Measurements from ENCODE around the gene TMEM25. TPM values are rescaled to one million over a fixed set of nuclear protein-coding genes. Genes with fewer than 3 reads are reported as not detected.
"Not testable (repeated sequence)": the region's sequence is repeated elsewhere in the genome, so short reads cannot be mapped to it uniquely, and the experiment has no call there.

TMEM25 gene
- total RNA-seq = 41.5 TPM

DNA sequence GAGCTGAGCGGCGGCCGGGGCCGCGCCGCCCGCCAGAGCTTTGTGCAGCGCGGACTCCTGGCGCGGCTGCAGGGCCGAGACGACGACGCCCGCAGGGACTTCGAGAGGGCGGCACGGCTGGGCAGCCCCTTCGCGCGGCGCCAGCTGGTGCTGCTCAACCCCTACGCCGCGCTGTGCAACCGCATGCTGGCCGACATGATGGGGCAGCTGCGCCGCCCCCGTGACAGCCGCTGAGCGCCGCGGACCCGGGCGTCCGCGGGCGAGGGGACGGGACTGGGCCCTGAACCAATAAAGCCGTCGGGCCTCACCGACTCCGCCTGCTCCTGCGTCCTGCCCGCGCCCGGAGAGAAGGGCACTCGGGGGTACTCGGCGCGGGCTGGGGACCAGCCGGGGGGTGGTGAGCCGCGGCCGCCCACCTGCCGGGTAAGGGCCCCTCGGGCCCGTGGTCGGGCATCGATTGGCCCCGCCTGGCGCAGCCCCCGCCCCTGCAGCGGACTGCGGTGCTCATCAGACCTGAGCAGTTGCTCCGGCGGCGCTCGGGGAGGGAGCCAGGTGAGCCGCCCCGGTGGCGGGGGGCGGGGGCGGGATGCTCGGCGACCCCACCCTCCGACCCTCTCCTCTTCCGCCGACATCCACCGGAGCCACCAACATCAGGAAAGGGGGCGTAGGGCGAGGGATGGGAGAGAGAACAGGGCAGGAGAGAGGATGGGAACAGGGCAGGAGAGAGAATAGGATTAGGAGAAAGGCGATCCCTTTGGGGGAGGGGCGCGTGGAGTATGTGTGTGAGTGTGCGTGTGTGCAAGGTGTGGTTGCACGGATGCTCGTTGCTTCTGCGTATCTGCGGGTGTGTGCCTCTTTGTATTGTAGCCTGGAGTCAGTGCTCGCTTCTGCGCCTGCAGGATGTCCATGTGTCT lies at the start of gene TMEM25:
Gene TMEM25, plus strand, starts transcription at position 510 of the 914 bp plus-strand sequence. CDS start 610 bp downstream, outside the sequence.
- DNase-seq (ENCODE audit: low spot score) = peak; percentile 63

DNA sequence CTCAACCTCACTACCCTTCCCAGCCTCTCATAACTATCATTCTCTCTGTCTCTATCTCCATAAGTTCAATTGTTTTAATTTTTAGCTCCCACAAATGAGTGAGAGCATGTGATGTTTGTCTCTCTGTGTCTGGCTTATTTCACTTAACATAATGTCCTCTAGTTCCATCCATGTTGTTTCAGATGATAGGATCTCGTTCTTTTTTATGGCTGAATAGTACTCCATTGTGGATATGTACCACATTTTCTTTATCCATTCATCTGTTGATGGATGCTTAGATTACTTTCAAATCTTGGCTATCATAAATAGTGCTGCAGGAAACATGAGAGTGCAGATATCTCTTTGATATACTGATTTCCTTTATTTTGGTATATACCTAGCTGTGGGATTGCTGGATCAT lies 49.8 kb upstream of the TMEM25 start:
- not testable (repeated sequence) for DNase-seq (ENCODE audit: low spot score)

DNA sequence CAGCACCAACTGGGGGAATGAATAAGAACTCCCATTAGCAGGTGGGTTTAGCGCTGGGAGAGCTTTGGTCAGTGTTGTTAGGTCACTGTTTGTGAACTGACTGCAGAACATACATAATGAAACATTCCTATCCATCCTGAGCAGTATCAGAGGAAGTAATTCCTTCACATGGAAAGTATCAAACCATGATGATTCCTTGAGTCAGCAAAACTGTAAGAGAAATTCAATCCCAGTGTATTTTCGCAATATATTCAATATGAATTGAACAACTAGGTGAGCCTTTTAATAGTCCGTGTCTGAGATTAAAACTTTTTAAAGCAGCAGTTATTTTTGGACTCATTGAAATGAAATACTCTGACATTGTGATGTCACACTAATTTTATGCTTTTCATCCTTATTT lies 46.6 kb upstream of the TMEM25 start:
- no peak for DNase-seq (ENCODE audit: low spot score)

DNA sequence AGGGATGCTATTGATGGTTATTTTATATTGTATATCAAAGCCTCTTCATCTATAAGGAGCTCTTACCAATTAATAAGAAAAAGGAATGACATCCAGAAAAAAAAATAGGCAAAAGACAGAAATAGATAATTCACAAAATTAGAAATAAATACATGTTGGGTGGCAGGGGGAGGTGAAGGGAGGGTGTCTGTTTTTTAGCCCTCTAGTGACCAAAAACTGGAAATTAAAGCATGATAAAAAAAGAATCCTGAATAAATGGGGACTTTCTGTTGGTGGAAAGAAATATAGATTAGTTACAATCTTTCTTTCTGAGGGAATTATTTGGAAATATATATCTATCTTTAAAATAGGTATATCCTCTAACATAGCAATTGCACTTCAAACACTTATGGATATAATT lies 45.7 kb upstream of the TMEM25 start:
- DNase-seq (ENCODE audit: low spot score) = no peak

DNA sequence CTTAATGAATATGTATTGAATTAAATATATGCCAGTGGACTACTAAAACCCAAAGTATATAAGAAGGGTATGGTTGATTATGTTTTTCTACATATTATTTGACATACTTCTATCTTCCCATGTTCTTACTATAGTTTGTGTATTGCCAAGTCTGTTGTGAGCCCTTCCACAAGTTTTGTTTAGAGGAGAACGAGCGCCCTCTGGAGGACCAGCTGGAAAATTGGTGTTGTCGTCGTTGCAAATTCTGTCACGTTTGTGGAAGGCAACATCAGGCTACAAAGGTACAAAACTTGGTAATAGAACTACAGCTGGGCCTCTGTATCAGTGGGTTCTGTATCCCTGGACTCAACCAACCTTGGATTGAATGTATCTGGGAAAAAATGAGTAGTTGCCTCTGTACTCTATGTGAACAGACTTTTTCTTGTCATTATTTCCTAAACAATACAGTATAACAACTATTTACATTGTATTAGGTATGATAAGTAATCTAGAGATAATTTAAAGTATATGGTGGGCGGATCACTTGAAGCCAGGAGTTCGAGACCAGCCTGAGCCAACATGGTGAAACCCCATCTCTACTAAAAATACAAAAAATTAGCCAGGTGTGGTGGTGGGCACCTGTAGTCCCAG lies 42.4 kb upstream of the TMEM25 start:
- peak; percentile 48 for DNase-seq (ENCODE audit: low spot score)

DNA sequence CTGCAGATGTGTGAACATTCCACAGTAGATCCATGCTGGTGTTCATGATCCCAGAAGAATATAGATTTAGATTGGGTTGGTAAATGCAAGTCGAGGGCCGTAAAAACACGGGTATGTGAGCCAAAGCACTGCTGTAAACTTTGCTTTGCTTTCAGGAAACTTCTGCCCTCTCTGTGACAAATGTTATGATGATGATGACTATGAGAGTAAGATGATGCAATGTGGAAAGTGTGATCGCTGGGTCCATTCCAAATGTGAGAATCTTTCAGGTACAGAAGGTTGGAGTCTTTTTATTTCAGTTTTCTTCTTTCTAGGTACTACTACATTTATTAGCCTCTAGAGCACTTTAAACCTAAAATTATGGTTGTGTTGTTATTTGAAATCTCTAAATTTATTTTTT lies 40.0 kb upstream of the TMEM25 start:
- DNase-seq (ENCODE audit: low spot score) = no peak

DNA sequence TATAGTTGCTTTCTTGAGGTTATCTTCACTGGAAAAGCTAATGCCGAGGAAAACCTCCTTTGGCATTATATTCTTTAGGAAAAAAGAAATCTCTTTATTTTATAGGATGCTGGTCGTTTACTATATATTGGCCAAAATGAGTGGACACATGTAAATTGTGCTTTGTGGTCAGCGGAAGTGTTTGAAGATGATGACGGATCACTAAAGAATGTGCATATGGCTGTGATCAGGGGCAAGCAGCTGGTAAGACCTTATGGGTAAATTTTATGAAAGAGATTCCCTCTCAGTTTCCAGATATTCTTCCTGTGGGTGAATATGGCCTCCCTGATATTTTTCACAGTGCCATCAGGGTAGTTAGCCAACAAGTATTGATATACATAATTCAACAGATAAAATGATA lies 33.2 kb upstream of the TMEM25 start:
- no peak for DNase-seq (ENCODE audit: low spot score)

DNA sequence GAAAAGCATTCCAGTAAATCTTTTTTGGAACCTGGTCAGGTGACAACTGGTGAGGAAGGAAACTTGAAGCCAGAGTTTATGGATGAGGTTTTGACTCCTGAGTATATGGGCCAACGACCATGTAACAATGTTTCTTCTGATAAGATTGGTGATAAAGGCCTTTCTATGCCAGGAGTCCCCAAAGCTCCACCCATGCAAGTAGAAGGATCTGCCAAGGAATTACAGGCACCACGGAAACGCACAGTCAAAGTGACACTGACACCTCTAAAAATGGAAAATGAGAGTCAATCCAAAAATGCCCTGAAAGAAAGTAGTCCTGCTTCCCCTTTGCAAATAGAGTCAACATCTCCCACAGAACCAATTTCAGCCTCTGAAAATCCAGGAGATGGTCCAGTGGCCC lies 27.8 kb upstream of the TMEM25 start:
- DNase-seq (ENCODE audit: low spot score) = no peak

DNA sequence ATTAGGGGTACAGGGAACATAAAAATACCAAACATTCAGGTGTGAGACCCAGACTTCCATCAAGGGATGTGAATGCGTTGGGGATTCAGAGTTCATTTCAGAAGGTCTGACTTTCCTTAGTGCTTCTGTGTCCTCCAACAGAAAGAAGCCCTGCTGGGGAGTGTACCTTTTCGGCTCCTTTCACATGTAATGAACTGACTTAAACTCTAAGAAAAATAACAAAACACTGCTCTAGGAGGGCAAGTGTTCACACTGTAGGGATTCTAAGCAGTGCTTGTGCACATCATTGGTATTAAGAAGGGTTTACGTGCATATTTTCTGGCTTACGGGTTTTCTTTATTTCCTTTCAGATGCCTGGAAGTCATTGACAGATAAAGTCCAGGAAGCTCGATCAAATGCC lies 19.4 kb upstream of the TMEM25 start:
- no peak for DNase-seq (ENCODE audit: low spot score)

DNA sequence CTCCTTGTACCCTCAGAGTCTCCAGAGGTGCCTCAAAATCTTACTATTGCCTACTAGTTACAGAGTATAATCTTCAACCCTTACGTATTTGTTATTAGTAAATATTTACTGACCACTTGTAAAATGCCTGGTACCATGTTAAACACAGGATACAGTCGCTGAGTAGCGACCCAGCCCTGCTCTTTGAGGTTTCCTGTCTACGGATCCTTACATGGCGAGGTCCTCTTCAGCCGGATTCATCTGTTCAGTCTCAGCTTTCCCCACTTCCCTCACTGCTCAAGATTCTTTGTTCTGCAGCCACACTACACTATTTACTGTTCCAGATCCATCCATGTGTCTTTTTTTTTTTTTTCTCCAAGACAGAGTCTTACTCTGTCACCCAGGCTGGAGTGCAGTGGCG lies 16.9 kb upstream of the TMEM25 start:
- DNase-seq (ENCODE audit: low spot score) = no peak

DNA sequence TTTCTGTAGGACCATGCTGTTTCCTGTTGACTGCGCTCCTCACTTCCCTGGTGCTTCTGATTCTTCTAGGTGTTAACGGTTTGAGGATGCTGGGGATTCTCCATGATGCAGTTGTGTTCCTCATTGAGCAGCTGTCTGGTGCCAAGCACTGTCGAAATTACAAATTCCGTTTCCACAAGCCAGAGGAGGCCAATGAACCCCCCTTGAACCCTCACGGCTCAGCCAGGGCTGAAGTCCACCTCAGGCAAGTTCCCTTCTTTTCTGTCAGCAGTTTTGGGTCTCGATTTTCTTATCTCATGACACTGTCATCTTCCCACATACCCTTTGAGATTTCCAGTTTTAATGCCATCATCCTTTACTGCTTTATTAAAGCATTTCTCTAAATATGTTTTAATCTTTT lies 11.4 kb upstream of the TMEM25 start:
- no peak for DNase-seq (ENCODE audit: low spot score)

DNA sequence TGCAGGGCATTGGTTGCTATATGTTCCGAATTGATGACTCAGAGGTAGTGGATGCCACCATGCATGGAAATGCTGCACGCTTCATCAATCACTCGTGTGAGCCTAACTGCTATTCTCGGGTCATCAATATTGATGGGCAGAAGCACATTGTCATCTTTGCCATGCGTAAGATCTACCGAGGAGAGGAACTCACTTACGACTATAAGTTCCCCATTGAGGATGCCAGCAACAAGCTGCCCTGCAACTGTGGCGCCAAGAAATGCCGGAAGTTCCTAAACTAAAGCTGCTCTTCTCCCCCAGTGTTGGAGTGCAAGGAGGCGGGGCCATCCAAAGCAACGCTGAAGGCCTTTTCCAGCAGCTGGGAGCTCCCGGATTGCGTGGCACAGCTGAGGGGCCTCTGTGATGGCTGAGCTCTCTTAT lies 9.1 kb upstream of the TMEM25 start:
- no peak for DNase-seq (ENCODE audit: low spot score)

DNA sequence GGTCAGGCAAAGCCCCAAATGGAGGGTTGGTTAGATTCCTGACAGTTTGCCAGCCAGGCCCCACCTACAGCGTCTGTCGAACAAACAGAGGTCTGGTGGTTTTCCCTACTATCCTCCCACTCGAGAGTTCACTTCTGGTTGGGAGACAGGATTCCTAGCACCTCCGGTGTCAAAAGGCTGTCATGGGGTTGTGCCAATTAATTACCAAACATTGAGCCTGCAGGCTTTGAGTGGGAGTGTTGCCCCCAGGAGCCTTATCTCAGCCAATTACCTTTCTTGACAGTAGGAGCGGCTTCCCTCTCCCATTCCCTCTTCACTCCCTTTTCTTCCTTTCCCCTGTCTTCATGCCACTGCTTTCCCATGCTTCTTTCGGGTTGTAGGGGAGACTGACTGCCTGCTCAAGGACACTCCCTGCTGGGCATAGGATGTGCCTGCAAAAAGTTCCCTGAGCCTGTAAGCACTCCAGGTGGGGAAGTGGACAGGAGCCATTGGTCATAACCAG lies 8.4 kb upstream of the TMEM25 start:
- DNase-seq (ENCODE audit: low spot score) = no peak

DNA sequence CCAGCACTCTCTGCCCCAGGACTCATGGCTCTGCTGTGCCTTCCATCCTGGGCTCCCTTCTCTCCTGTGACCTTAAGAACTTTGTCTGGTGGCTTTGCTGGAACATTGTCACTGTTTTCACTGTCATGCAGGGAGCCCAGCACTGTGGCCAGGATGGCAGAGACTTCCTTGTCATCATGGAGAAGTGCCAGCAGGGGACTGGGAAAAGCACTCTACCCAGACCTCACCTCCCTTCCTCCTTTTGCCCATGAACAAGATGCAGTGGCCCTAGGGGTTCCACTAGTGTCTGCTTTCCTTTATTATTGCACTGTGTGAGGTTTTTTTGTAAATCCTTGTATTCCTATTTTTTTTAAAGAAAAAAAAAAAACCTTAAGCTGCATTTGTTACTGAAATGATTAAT lies 6.6 kb upstream of the TMEM25 start:
- DNase-seq (ENCODE audit: low spot score) = no peak

DNA sequence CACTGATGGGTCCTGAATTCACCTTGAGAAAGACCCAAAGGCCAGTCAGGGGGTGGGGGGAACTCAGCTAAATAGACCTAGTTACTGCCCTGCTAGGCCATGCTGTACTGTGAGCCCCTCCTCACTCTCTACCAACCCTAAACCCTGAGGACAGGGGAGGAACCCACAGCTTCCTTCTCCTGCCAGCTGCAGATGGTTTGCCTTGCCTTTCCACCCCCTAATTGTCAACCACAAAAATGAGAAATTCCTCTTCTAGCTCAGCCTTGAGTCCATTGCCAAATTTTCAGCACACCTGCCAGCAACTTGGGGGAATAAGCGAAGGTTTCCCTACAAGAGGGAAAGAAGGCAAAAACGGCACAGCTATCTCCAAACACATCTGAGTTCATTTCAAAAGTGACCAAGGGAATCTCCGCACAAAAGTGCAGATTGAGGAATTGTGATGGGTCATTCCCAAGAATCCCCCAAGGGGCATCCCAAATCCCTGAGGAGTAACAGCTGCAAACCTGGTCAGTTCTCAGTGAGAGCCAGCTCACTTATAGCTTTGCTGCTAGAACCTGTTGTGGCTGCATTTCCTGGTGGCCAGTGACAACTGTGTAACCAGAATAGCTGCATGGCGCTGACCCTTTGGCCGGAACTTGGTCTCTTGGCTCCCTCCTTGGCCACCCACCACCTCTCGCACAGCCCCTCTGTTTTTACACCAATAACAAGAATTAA lies 6.1 kb upstream of the TMEM25 start:
- DNase-seq (ENCODE audit: low spot score) = no peak

DNA sequence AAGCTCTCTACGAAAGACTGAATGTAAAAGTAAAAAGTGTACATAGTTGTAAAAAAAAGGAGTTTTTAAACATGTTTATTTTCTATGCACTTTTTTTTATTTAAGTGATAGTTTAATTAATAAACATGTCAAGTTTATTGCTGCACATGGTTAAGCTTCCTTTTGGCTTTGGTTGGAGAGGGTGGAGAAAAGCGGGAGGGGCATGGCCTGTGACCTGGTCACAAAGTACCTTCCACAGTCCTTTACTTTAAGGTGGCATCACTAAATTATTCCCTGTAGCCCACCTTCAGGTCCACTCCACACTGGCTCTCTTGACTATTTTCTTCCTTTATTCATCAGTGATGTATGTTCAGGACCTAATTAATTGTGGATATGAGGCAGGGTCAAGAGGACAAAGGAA lies 4.3 kb upstream of the TMEM25 start:
- DNase-seq (ENCODE audit: low spot score) = no peak

DNA sequence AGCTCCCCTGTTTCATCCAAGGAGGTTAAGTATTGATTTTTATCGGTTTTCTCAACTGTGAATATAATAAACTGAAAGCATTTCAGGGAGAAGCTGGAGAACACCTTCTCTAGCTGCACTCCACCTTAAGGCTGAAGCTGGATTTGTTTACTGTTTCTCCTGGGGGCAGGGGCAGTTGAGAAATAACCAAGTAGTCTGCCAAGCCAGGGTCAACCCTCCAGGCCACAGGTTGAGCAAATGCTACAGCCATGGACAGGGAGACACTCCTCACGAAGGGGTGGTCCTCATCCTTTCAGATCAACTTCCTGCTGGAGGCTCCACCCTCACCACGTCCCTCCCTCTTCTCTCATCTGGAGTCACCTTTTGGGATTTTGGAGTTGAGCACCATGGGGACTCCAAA lies 3.9 kb upstream of the TMEM25 start, which contains the start of gene TTC36:
Gene TTC36, plus strand, starts transcription at position 366 of the 400 bp plus-strand sequence. Its CDS starts 21 bp downstream, at position 387.
- no peak for DNase-seq (ENCODE audit: low spot score)

DNA sequence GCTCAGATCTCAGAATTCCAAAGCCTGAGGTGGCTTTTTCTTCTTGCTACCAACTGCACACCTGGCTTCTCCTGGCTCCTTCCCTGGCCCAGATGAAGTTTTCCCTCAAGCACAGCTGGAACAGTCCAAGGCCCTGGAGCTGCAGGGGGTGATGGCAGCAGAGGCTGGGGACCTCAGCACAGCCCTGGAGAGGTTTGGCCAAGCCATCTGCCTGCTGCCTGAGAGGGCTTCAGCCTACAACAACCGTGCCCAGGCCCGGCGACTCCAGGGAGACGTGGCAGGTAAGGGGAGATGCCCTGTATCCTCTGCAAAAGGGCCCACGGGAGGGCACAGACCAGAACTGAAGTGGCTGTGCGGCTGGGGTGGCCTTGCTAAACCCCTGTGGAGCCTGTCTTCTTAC lies 2.5 kb upstream of the TMEM25 start:
- no peak for DNase-seq (ENCODE audit: low spot score)

DNA sequence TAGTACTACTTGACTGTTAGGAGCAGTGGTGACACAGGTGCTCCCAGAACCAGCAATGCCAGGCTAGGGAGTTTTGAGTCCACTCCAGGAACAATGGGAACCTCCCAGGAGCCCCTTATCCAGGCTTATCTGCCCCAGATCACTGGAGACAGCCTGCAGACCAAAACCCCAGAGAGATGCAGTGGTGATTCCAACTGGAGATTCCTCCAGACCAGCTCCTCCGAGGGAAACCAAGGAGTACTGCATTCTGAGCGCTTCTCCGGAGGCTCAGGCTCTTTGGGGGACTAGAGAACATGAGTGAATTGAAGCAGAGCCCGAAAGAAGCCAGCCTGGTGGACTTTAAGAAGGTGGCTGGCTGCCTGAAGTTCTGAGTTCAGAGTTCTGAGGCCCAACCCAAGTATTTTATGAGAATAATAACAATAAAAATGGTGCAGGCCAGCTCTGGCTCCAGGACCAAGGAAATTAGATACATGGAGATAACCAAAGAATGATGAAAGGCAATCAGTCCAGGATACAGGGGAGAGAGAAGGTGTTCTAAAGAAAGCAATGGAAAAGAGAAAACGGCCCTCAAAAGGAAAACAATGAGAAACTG lies 1.3 kb upstream of the TMEM25 start:
- no peak for DNase-seq (ENCODE audit: low spot score)

DNA sequence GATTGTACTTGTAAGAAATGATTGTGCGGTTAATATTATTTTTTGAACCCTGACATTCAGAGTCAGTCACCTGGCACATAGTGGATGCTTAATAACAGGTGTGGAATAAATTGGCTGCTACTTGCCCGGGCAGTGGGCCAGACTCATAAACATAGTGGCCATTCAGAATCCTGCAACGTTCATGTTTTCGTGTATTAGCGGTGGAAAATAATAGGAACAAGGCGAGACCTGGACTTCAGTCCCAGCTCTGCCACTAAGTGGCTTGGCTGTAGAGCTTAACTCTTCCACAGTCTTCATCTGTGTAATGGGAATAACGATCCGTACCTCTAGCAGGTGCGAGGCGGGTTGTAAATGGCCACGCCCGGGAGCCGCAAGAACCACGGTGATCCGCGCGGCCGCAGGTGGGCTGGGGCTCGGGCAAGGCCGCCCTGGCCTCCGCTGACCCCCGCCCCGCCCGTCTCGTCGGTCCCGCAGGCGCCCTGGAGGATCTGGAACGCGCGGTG lies 761 bp upstream of the TMEM25 start:
- no peak for DNase-seq (ENCODE audit: low spot score)

DNA sequence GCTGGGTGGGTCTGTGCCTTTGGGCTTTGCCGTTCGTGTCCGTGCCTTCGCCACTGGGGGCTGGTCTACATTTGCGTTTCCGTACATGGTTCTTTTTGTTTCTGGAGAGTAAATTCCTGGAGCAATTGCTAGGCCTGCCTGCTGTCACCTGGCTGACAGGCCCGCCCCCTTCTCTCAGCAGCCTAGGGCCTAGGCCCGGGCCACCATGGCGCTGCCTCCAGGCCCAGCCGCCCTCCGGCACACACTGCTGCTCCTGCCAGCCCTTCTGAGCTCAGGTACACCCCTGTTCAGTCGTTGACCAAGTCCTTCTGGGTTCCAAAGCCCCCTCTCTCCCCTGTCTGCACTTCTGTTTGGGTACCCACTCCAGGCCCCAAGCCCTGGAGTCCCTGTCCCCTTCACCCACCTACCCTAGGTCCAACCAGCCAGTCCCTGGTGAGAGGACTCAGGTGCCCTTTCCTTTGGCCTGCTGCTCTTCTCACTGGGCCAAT lies 649 bp downstream of the TMEM25 start:
- no peak for DNase-seq (ENCODE audit: low spot score)

DNA sequence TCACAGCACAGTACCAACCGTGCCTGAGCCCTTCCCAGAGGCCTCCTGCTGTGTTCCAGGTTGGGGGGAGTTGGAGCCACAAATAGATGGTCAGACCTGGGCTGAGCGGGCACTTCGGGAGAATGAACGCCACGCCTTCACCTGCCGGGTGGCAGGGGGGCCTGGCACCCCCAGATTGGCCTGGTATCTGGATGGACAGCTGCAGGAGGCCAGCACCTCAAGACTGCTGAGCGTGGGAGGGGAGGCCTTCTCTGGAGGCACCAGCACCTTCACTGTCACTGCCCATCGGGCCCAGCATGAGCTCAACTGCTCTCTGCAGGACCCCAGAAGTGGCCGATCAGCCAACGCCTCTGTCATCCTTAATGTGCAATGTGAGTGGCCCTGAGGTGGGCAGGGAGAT lies 1.1 kb downstream of the TMEM25 start:
- DNase-seq (ENCODE audit: low spot score) = no peak
